GM13976 (cell line): ENCODE results near the gene GLI3.

Experiments
- DNase-seq: peaks from one replicate; pipeline ENCODE4 v3.0.0; 2012; ENCODE audit warnings: low spot score
- in situ Hi-C: fragments of 300-500 bp; cut with MboI; formaldehyde crosslinking; loops from one replicate; pipeline ENCODE4 v1.12.0; 2022; ENCODE audit warnings: low sequenced_read_pairs, mixed read lengths, inconsistent platforms; ENCODE audit not compliant: unreplicated experiment
- TF ChIP-seq, protein P1 (sequence below): IDR thresholded peaks from 2 replicates; pipeline ENCODE4 v1.5.1; 2012; ENCODE audit warnings: borderline replicate concordance, mild to moderate bottlenecking; ENCODE audit not compliant: insufficient read depth; ENCODE audit errors: extremely low read depth, missing control alignments, control extremely low read depth

GLI3 gene

DNA sequence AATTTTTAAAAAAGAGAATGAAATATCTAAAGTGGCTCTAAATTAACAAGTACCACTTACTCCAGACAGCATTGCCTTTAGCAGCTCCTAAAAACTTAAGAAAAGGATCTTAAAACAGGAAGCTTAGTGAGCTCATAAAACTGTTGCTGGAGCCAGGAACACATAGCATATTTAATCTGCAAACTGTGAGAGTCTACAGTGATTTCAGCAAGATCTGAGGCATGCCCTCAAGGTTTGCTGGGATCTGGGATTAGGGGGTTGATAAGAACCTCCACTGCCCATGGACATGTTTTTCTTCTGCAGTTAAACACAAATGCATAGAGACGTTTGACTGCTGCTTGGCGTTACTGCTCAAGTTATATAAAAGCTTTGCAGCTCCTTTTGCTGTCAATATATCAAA lies 3.8 kb downstream of the GLI3 start:
- in situ Hi-C loops, result no loop called here
- no peak for DNase-seq
- TF ChIP-seq, protein P1, sequence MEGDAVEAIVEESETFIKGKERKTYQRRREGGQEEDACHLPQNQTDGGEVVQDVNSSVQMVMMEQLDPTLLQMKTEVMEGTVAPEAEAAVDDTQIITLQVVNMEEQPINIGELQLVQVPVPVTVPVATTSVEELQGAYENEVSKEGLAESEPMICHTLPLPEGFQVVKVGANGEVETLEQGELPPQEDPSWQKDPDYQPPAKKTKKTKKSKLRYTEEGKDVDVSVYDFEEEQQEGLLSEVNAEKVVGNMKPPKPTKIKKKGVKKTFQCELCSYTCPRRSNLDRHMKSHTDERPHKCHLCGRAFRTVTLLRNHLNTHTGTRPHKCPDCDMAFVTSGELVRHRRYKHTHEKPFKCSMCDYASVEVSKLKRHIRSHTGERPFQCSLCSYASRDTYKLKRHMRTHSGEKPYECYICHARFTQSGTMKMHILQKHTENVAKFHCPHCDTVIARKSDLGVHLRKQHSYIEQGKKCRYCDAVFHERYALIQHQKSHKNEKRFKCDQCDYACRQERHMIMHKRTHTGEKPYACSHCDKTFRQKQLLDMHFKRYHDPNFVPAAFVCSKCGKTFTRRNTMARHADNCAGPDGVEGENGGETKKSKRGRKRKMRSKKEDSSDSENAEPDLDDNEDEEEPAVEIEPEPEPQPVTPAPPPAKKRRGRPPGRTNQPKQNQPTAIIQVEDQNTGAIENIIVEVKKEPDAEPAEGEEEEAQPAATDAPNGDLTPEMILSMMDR, result no peak

DNA sequence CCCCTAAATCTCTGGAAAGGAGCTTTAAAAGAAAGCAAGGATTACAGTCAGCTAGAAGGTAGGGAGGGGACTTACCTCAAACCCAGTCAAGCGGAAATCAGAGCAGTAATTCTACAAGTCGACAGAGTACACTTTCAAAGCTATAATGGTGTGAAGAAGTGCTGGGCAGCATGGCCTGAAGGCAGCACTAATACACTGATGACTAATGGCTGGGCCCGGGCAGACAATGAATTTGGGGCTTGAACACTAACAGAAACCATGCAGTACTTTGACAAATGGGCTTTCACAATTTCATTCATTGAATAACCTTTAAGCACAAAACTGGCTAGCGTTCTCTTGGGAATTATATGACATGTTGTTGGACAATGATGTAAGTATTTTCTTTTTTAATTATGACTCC lies 4.7 kb downstream of the GLI3 start:
- TF ChIP-seq, protein P1, result no peak
- no peak for DNase-seq
- in situ Hi-C loops, result no loop called here

DNA sequence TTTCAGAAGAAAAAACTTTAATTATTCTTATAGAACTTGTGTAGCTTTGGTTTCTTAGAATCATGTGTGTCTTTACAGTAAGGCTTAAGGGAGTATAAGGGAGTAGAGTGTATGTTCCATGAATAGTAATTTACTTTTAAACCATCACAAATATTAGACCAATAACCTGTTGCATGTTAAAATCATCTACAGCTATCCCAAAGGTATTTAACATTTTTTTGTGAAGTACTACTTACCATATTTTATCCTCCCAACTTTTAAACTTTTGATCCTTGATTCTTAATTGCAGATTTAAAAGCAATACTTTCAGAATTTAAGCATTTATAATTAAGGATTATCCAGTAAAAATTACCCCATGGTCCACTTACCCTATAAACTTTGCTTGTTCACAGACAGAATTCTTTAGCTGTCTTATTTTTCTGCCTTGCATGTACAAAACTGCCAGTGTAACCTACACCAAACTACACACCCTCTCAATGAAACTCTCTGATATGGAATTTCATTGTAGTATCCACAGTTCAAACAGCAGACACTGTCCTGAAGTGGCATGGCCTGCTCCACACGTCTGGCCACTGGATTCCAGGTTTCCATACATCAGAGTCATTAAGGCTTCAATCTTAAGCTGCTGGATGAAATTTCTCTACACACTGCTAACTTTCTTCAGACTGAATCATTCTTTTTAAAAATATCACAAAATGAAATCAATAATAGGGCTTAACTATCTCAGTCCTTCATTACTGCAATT lies 5.8 kb downstream of the GLI3 start:
- TF ChIP-seq, protein P1, result no peak
- no peak for DNase-seq
- in situ Hi-C loops, result no loop called here

DNA sequence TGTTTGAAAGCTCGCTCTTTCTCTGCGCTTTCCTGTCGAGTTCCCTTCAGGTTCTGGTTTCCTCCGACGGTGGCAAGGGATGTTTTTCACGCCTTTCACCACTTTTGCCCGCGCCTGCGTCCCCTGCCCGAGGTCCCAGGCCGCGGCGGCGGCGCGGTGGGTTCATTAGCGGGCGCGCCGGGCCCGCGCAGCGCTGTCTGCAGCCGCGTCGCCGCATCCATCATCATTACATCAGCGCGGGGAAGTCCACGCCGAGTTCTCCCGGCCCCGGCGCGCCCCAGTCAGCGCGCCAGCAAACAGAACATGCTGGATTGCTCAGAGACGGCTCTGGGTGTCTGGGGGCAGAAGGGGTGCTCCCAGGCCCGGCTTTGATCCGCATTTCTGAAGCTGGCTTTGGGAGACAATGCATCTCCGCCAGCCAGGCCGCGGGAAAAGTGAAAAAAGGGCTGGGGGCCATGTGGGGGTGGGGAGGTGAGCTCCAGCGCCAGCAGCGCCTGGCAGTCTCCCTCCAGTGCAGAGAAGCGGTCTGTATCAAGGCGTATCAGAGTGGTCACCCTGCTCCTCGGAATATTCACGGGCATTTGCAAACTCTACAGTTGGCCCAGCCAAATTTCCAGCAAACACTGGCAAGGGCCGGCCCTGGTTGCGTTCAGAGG lies 8.9 kb downstream of the GLI3 start:
- no peak for DNase-seq
- in situ Hi-C loops, result no loop called here
- TF ChIP-seq, protein P1, result no peak

DNA sequence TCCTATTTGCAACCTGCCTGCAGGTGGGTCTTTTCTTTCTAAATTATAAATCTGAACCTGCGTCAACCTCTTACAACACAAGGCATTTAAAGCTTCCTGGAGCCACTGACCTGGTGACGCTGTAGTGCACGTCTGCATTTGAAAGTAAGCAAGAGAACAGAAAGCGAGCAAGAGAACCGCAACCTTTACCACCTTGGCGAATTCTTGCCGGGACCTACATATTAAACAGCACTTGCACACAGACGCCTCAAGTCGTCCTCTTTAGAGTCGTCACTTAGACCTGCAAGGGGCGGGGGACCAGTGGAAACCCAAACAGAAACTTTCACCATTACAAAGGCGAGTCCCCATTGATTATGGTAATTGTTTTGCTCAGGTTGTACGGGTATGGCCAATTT lies 9.5 kb downstream of the GLI3 start:
- TF ChIP-seq, protein P1, result no peak
- in situ Hi-C loops, result no loop called here
- DNase-seq, result peak; percentile 29

DNA sequence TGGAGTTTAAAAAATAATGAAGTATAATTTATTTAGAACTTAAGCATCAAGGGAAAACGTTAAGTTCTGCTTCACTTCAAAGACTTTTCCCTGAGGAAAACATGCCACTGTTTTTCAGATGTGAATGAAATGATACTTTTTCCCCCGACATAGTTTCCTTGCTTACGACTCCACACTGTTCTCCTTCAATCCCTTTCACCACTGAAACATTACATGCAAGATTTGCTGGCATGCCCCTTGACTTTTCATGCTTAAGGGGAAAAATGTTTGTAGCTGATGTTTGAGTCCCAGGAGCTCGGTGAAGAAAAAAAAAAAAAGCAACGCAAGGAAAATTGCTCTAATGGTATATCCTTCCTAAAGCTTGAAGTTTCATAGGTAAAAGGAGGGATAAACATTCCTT lies 10.0 kb downstream of the GLI3 start:
- in situ Hi-C loops, result no loop called here
- DNase-seq, result no peak
- TF ChIP-seq, protein P1, result no peak
